ENCODE results near the gene DKKL1.

DNA sequence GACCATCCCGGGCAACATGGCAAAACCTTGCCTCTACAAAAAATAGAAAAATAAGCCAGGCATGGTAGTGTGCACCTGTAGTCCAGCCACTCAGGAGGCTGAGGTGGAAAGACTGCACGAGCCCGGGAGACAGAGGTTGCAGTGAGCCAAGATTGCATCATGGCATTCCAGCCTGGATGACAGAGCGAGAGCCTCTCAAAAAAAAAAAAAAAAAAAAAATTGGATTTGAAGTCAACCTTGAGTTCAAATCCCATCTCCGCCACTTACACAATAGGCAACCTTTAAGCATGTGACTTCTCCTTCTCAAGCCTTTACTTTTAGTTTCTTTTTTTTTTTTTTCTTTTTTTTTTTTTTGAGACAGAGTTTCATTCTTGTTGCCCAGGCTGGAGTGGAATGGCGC, 36.4 kb downstream of the DKKL1 start:
- TF ChIP-seq EZH2 (IDR thresholded peaks at IDR 0.05) (no peak), POLR2AphosphoS5 (IDR thresholded peaks at IDR 0.05; ENCODE audit: borderline replicate concordance, low read depth, low read length) (no peak)
